Stimulated activated naive CD4-positive, alpha-beta T cell treated with Interleukin-2 at 50 U/mL for 16 hours (primary cell): ENCODE results near the gene TMEM161B.
"Not testable (repeated sequence)": the region's sequence is repeated elsewhere in the genome, so short reads cannot be mapped to it uniquely, and the experiment has no call there.

Source experiments
- DNase-seq: peaks from one replicate; lab custom pipeline; 2025; lab: John Stamatoyannopoulos, UW

Gene TMEM161B

DNA sequence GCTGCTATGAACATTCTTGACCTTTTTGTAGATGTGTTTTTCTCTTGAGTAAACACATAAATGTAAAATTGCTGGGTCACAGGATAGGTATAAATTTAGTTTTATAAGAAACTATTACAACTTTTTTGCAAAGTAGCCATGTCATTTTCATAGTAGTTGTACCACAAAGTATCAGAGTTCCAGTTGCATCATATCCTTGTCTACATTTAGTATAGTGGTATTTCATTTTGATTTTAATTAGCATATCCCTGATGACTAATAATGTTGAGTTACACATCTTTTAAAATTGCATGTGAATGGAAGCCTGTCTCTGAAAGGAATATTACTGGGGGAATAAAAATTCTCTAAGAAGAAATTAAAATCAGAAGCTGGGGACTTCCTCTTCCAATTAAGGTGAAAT lies 85.4 kb downstream of the TMEM161B start:
- DNase-seq: no peak

DNA sequence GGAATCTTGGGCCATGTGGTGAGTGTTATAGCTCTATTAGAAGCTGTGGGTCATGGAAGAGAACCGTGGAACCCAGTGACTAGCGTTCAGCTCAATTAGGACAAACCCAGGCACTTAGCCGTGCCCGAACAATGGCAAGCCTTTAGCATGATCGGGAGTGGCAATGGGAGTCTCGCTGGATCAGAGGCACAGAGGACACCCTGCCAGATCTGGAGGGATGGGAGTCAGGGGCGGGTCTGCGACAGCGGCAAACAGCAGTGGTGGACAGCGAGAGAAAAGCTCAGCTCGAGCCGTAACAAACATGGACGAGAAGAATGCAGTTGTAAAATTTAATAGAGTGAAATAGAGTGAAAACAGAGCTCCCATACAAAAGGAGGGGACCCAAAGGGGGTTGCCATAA lies 91.2 kb downstream of the TMEM161B start:
- DNase-seq: not testable (repeated sequence)

DNA sequence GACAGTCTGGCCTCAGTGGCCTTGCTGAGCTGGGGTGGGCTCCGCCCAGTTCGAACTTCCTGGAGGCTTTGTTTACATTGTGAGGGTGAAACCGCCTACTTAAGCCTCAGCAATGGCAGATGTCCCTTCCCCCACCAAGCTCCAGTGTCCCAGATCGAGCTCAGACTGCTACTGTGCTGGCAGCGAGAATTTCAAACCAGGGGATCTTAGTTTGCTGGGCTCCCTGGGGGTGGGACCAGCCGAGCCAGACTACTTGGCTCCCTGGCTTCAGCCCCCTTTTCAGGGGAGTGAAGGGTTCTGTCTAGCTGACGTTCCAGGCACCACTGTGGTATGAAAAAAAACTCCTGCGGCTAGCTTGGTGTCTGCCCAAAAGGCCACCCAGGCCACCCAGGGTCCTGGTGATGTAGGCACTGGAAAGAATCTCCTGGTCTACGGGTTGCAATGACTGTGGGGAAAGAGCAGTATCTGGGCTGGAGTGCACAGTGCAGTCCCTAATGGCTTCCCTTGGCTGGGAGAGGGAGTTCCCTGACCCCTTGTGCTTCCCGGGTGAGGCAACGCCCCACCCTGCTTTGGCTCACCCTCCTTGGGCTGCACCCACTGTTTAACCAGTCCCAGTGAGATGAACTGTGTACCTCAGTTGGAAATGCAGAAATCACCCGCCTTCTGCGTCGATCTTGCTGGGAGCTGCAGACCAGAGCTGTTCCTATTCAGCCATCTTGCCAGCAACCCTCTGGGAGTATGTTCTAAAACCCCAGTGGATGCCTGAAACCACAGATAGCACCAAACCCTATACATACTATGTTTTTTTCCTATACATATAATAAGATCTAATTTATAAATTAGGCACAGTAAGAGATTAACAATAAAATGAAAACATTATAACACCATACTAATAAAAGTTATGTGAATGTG lies 95.5 kb downstream of the TMEM161B start:
- DNase-seq: no peak

DNA sequence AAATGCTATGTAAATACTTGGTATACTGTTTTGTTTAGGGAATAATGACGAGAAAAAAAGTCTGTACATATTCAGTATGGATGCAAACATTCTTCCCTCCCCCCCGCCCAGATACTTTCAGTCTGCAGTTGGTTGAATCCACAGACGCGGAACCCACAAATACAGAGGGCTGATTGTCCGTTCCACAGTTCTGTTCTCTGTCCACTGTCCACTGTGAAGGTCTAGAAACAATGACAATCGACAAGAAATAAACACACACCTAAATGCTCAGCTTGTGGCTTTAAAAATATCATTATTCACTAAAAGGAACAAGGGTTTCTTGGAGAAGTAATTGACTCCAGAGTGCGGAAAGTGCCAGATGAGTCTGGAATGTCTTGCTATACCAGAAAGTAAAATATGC lies 109.1 kb downstream of the TMEM161B start:
- no peak for DNase-seq

DNA sequence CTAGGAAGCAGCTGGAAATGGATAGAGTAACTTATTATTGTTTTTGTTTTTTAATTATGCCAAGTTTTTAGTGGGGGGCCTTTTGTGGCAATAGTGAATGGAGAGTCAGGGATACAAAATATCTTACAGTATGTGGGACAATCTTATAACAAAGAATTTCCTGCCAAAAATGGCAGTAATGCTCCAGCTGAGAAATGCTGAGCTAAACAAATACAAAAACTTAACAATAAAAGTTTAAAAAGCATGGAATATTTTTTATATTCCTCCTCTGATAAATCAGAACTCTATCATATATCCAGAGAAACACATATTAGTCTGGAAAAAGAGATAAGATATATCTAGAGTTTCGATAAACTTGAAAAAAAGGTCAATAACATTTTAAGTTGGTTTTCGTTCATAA lies 110.6 kb downstream of the TMEM161B start:
- no peak for DNase-seq

DNA sequence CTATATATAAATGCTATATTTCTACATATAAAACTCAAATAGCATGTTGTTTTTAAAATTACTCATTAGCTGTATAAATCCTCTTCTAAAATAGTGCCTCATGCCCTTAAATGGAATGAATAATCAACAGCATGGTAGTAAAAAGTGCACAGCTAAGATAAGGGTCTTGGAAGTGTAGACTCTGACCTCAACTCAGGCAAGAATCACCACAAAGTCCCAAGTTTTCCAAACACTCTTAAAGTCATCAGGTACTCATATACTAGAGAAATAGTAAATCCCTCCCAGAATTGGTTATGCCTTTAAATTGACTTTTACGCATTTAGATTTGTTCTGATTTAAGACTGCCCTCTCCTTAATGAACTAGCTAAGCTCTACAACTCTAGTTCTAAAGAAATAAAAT lies 113.8 kb downstream of the TMEM161B start:
- no peak for DNase-seq

DNA sequence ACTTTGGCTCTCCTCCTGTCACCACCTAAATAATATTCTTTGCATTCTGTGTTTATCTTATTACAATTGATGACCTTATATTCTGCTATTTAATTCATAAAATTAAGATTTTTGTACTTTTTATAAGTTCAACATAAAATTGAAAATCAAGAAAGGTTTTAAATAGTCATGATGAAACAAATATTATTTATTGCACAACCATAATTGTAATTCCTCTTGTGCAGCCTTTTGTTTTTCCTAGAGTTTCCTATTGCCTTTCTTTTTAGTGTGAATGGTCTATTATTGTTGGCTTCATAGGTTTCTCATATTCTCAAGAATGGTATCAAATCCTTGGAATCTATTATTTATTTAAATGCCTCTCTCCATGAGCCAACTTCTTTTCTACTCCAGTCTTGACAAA lies 117.9 kb downstream of the TMEM161B start:
- DNase-seq: no peak

DNA sequence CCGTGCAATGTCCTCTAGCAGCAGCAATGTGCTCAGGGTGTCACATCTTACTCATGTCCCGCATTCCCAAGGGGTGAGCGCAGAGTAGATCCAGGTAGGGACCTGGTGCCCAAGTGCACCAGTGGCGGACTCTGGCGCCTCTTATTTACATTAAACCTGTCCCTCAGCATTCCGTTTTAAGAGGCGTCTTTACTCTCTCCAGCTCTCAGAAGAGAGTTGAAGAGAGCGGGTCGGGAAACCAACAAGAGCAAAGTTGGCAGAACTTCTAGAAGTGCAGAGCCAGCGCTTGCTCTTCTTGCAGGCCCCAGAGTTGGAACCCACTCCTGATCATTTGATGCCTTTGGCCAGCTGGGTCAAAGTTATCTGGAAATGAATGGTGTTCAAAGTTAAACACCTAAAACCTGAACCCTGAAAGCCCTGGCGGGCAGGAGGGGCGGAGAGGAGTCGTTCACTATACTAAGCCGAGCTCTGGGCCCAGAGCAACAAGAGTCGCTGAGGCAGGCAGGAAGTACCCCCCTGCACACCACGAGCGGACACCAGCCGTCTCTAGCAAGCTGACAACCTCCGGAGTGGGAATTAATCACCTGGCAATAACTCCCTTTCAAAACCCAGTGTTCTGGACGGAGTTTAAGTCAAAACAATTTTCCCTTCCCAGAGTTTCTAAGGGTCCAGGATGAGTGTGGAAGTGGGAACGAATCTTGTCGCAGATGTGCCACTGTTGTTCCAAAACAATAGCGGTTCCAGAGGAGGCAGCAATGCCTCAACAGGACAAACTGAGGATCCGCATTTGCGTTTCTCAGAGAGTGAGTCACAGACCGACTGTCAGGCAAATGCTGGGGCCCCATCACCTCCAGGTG lies 122.8 kb downstream of the TMEM161B start:
- DNase-seq: no peak

DNA sequence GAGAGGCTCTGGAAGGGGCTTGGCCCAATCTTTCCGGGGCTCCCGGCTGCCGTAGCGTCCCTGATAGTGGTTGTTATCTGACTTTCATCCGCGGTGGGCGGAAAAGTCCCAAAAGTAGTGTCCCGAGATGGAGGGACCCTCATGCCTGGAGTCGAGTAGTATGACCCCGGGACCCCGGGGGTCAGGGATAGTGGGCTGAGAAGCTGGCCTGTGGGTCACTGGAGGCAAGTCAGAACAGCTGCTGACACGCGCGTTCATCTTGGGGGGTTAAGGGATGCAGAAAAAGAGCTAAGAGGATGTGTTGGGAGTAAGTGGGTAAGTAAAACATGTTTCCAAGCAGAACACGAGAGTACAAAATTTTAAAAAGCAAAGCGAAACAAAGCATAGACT lies 123.4 kb downstream of the TMEM161B start:
- no peak for DNase-seq
